ENCODE results near the gene SECTM1.

Gene SECTM1

DNA sequence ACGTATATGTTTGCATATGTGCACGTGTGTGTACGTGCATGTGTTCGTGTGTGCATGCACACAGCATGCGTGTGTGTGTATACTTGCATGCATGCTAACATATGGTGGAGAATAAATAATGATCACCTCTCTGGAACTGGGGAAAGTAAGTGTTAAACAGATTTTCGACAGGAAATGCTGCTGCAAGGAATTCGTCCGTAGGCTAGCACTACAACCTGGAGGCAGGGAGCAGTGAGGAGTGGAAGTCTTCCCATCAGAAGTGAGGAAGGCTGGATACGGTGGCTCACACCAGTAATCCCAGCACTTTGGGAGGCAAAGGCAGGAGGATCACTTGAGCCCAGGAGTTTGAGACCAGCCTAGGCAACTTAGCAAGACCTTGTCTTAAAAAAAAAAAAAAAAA is 55.3 kb downstream of the SECTM1 start:
- TF ChIP-seq, protein P1, sequence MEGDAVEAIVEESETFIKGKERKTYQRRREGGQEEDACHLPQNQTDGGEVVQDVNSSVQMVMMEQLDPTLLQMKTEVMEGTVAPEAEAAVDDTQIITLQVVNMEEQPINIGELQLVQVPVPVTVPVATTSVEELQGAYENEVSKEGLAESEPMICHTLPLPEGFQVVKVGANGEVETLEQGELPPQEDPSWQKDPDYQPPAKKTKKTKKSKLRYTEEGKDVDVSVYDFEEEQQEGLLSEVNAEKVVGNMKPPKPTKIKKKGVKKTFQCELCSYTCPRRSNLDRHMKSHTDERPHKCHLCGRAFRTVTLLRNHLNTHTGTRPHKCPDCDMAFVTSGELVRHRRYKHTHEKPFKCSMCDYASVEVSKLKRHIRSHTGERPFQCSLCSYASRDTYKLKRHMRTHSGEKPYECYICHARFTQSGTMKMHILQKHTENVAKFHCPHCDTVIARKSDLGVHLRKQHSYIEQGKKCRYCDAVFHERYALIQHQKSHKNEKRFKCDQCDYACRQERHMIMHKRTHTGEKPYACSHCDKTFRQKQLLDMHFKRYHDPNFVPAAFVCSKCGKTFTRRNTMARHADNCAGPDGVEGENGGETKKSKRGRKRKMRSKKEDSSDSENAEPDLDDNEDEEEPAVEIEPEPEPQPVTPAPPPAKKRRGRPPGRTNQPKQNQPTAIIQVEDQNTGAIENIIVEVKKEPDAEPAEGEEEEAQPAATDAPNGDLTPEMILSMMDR (conservative IDR thresholded peaks at IDR 0.05; ENCODE audit: control insufficient read depth, insufficient read depth, low read depth, low read length): no peak
- no peak overlapping the region for H3K4me3 ChIP-seq (ENCODE audit: control insufficient read depth, low read depth, low read length)
- DNase-seq (ENCODE audit: low read depth): no peak

- TF ChIP-seq, protein P1 (conservative IDR thresholded peaks at IDR 0.05; ENCODE audit: control insufficient read depth, insufficient read depth, low read depth, low read length): no peak
- no peak for DNase-seq (ENCODE audit: low read depth)
- H3K4me3 ChIP-seq (ENCODE audit: control insufficient read depth, low read depth, low read length): no peak overlapping the region
Measured at GRCh38 chr17:82277851-82278250, 55.7 kb downstream of the SECTM1 start.

- H3K4me3 ChIP-seq (ENCODE audit: control insufficient read depth, low read depth, low read length): no peak overlapping the region
- TF ChIP-seq, protein P1 (conservative IDR thresholded peaks at IDR 0.05; ENCODE audit: control insufficient read depth, insufficient read depth, low read depth, low read length): no peak
- no peak for DNase-seq (ENCODE audit: low read depth)
Measured at GRCh38 chr17:82276938-82277337, 56.6 kb downstream of the SECTM1 start.

GRCh38 chr17:82275326-82275725 is 58.2 kb downstream of the SECTM1 start:
- no peak for DNase-seq (ENCODE audit: low read depth)
- no peak overlapping the region for H3K4me3 ChIP-seq (ENCODE audit: control insufficient read depth, low read depth, low read length)
- TF ChIP-seq, protein P1 (conservative IDR thresholded peaks at IDR 0.05; ENCODE audit: control insufficient read depth, insufficient read depth, low read depth, low read length): no peak

GRCh38 chr17:82274134-82275020 is 59.2 kb downstream of the SECTM1 start:
- TF ChIP-seq, protein P1 (conservative IDR thresholded peaks at IDR 0.05; ENCODE audit: control insufficient read depth, insufficient read depth, low read depth, low read length): no peak
- DNase-seq (ENCODE audit: low read depth): no peak
- peak overlapping the region; percentile 80 for H3K4me3 ChIP-seq (ENCODE audit: control insufficient read depth, low read depth, low read length)

DNA sequence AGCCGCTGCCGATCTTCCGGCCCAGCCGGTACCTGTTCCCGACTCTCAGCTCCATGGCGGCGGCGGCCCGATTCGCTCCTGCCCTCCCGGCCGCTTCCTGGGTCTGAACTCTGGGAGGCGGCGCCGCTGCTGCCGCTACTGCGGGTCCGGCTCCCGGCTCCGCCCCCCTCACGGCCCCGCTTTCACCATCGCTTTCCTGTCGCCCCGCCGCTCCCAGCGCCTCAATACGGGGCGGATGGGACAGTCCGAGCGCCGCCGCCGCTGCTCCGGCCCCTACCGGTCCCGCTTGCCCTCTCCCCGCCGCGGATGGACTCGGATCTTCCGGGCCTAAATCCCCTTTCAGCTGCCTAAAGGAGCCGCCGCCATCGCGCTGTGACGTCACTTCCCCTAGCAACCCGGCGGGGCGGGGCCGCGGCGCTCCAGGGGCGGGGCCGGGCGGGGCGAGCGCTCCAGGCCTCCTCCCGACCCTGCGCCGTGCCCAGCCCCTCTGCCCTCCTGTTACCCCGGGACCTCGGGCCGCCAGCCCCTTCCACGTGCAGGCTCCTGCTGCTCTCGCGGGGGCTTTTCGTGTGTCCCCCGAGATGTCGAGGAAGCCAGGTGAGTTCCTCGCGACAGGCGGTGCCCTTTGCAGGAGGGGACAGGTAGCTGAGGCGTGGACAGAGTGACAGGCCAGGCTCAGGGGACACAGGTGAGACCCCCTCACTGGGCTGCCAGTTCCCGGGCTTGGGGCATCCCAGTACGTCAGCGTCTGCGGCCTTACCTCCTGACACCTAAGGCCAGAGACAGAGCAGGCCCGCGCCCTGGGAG is 60.0 kb downstream of the SECTM1 start, which contains the start of gene CSNK1D:
TSS of gene CSNK1D (minus strand) at position 374 of the 807 bp plus-strand sequence. CDS start at position 55, 319 bp downstream.
- DNase-seq (ENCODE audit: low read depth): peak; percentile 76
- TF ChIP-seq, protein P1 (conservative IDR thresholded peaks at IDR 0.05; ENCODE audit: control insufficient read depth, insufficient read depth, low read depth, low read length): no peak
- H3K4me3 ChIP-seq (ENCODE audit: control insufficient read depth, low read depth, low read length): peak within 1 kb of the TSS; percentile 80
